SK-N-SH treated with all-trans-retinoic acid at 6 μM for 48 hours (cell line): ENCODE data around the gene STX18.

Experiments used
- ATAC-seq: fragments of 200-7000 bp; cut with Tn5 transposase; 3 replicates; pipeline ENCODE4 v1.9.1; 2020; ENCODE audit warnings: mild to moderate bottlenecking, moderate library complexity
- CSDC2 ChIP-seq: fragments of 250-450 bp; sonication (Bioruptor Pico); IDR thresholded peaks from 2 replicates; pipeline ENCODE4 v1.5.0; 2020; ENCODE audit warnings: mild to moderate bottlenecking, moderate library complexity
- ESRRG ChIP-seq: fragments of 250-450 bp; sonication (Bioruptor Pico); IDR thresholded peaks from 2 replicates; pipeline ENCODE4 v1.6.1; 2021; ENCODE audit warnings: mild to moderate bottlenecking
- GLIS3 ChIP-seq: fragments of 250-450 bp; sonication (Bioruptor Pico); IDR thresholded peaks from 2 replicates; pipeline ENCODE4 v1.5.0; 2020; ENCODE audit warnings: mild to moderate bottlenecking, moderate library complexity
- ISL1 ChIP-seq: fragments of 250-450 bp; sonication (Bioruptor Pico); IDR thresholded peaks from 2 replicates; pipeline ENCODE4 v2.1.2; 2022; ENCODE audit warnings: mild to moderate bottlenecking, moderate library complexity
- OSR1 ChIP-seq: fragments of 250-450 bp; sonication (Bioruptor Pico); IDR thresholded peaks from 2 replicates; pipeline ENCODE4 v1.8.0; 2022; ENCODE audit warnings: moderate library complexity, mild to moderate bottlenecking, inconsistent platforms
- PPARA ChIP-seq: fragments of 250-450 bp; sonication (Bioruptor Pico); IDR thresholded peaks from 2 replicates; pipeline ENCODE4 v1.5.0; 2020; ENCODE audit warnings: mild to moderate bottlenecking, borderline replicate concordance
- RARB ChIP-seq: fragments of 250-450 bp; sonication (Bioruptor Pico); IDR thresholded peaks from 2 replicates; pipeline ENCODE4 v1.8.0; 2021; ENCODE audit warnings: mild to moderate bottlenecking, moderate library complexity
- SNAI2 ChIP-seq: fragments of 250-450 bp; sonication (Bioruptor Pico); IDR thresholded peaks from 2 replicates; pipeline ENCODE4 v1.5.0; 2020; ENCODE audit warnings: mild to moderate bottlenecking, moderate library complexity
- TCF4 ChIP-seq: fragments of 250-450 bp; sonication (Bioruptor Pico); IDR thresholded peaks from 2 replicates; pipeline ENCODE4 v1.8.0; 2021; ENCODE audit warnings: mild to moderate bottlenecking, moderate library complexity, borderline replicate concordance
- TOX ChIP-seq: fragments of 250-450 bp; sonication (Bioruptor Pico); IDR thresholded peaks from 2 replicates; pipeline ENCODE4 v1.8.0; 2021; ENCODE audit warnings: mild to moderate bottlenecking, moderate library complexity, borderline replicate concordance
- ZC3H10 ChIP-seq: fragments of 250-450 bp; sonication (Bioruptor Pico); IDR thresholded peaks from 2 replicates; pipeline ENCODE4 v1.5.1; 2021; ENCODE audit warnings: mild to moderate bottlenecking, moderate library complexity
- ZFP3 ChIP-seq: fragments of 250-450 bp; sonication (Bioruptor Pico); IDR thresholded peaks from 2 replicates; pipeline ENCODE4 v1.5.0; 2020; ENCODE audit warnings: mild to moderate bottlenecking, moderate library complexity
- ZFP30 ChIP-seq: fragments of 450-650 bp; formaldehyde crosslinking; IDR thresholded peaks from 2 replicates; pipeline ENCODE4 v1.5.0; 2022; ENCODE audit warnings: mild to moderate bottlenecking, moderate library complexity
- ZNF565 ChIP-seq: fragments of 450-650 bp; formaldehyde crosslinking; conservative IDR thresholded peaks from 2 replicates; pipeline ENCODE4 v1.5.0; 2020; ENCODE audit warnings: low read depth, mild to moderate bottlenecking, moderate library complexity
- ZNF70 ChIP-seq: fragments of 450-650 bp; formaldehyde crosslinking; IDR thresholded peaks from 2 replicates; pipeline ENCODE4 v1.5.0; 2020; ENCODE audit warnings: mild to moderate bottlenecking, moderate library complexity
- ZNF8 ChIP-seq: fragments of 450-650 bp; formaldehyde crosslinking; IDR thresholded peaks from 2 replicates; pipeline ENCODE4 v1.5.0; 2020; ENCODE audit warnings: mild to moderate bottlenecking, moderate library complexity
- TF ChIP-seq, protein P1 (sequence below): fragments of 250-450 bp; sonication (Bioruptor Pico); IDR thresholded peaks from 2 replicates; pipeline ENCODE4 v1.5.1; 2021; ENCODE audit warnings: mild to moderate bottlenecking, moderate library complexity
- TF ChIP-seq, protein P2 (sequence below): fragments of 250-450 bp; sonication (Bioruptor Pico); IDR thresholded peaks from 2 replicates; pipeline ENCODE4 v1.8.0; 2020; ENCODE audit warnings: mild to moderate bottlenecking, moderate library complexity, borderline replicate concordance
- TF ChIP-seq, protein P3 (sequence below): fragments of 250-450 bp; sonication (Bioruptor Pico); IDR thresholded peaks from 2 replicates; pipeline ENCODE4 v1.5.1; 2020; ENCODE audit warnings: low read depth, mild to moderate bottlenecking, moderate library complexity
- TF ChIP-seq, protein P4 (sequence below): fragments of 250-450 bp; sonication (Bioruptor Pico); IDR thresholded peaks from 2 replicates; pipeline ENCODE4 v1.5.0; 2020; ENCODE audit warnings: mild to moderate bottlenecking, moderate library complexity
- TF ChIP-seq, protein P5 (sequence below): fragments of 250-450 bp; sonication (Bioruptor Pico); IDR thresholded peaks from 2 replicates; pipeline ENCODE4 v1.8.0; 2021; ENCODE audit warnings: low read depth, mild to moderate bottlenecking, moderate library complexity, borderline replicate concordance

Gene STX18

DNA sequence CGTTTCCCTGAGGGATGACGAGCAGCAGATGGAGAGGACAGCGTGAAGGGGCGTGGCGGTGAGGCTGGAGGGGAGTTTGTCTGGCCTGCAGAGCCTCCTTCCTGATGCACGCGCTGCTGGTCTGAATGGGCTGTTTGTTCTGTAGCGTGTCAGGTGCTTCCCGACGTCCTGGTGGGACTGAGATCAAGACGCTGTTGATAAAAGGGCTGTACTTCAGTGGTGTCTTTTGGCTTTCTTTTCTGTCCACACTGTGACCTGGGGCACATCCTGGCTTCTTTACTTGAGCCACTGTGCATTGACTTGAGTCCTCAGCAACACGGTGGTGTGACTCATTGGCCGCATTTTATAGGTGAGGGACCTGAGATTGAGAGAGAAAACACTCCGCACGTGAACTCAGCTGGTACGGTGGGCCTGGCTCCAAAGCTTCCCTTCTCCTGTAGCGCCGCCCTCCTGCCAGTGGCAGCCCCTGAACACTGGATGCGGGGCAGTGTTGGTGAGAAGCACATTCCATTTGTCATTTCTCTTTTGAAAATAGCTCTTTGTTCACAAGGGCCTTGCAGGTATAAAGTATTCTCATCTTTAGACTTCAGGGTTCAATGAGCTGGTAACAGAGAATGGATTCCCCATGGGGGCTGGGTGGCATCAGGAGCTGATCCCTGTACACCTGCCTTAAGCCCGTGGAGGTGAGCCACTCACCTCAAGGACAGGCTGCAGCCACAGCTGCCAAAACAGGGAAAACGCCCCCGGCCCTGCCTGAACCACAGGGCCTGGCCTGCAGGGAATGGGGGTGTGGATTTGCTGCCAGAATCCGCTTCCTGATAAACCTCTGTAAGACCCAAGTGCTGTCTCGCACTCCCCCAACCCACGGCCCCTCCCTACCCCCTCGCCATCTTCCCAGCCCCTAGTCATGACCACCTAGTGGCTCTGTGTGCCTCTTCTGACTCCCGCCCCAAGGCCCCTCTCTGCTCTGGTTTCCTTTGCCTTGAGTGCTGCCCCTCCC is 125.7 kb downstream of the STX18 start (continued):
- TF ChIP-seq, protein P1, sequence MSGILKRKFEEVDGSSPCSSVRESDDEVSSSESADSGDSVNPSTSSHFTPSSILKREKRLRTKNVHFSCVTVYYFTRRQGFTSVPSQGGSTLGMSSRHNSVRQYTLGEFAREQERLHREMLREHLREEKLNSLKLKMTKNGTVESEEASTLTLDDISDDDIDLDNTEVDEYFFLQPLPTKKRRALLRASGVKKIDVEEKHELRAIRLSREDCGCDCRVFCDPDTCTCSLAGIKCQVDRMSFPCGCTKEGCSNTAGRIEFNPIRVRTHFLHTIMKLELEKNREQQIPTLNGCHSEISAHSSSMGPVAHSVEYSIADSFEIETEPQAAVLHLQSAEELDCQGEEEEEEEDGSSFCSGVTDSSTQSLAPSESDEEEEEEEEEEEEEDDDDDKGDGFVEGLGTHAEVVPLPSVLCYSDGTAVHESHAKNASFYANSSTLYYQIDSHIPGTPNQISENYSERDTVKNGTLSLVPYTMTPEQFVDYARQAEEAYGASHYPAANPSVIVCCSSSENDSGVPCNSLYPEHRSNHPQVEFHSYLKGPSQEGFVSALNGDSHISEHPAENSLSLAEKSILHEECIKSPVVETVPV (CRISPR knock-in tag): no peak
- TF ChIP-seq PPARA (CRISPR knock-in tag): no peak
- TF ChIP-seq ESRRG (CRISPR knock-in tag): no peak
- TF ChIP-seq ZFP30 (CRISPR knock-in tag): no peak
- TF ChIP-seq, all 23 proteins: peak for 0

DNA sequence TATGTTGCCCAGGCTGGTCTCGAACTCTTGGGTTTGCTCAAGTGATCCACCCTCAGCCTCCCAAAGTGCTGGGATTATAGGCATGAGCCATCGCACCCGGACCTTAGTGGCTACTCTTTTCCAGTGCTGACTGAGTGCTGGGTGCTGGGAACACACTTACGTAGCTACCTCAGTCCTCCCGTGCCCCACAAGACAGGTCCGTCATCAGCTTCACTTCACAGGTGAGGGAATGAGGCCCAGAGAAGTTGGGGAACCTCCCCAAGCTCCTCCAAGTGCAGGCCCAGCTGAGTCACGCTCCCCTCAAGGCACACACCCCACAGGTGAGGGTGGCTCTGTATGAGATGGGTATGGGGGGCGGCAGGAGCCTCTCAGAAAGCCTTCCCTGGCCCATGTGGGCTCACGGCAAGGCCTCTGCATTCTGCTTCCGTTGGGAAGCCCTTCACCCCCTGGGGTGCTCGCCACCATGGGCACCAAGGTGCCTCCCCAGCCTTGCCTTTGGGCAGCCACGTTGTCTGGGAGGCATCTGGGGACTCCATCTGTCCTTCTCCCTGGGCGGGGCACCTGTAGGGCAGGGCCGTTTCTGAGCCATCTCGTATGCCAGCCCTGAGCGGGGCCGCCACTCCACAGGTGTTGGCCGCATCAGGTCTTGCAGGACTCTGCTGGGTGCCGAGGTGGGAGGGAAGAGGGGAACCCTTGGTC is 126.6 kb downstream of the STX18 start:
- TF ChIP-seq, protein P2, sequence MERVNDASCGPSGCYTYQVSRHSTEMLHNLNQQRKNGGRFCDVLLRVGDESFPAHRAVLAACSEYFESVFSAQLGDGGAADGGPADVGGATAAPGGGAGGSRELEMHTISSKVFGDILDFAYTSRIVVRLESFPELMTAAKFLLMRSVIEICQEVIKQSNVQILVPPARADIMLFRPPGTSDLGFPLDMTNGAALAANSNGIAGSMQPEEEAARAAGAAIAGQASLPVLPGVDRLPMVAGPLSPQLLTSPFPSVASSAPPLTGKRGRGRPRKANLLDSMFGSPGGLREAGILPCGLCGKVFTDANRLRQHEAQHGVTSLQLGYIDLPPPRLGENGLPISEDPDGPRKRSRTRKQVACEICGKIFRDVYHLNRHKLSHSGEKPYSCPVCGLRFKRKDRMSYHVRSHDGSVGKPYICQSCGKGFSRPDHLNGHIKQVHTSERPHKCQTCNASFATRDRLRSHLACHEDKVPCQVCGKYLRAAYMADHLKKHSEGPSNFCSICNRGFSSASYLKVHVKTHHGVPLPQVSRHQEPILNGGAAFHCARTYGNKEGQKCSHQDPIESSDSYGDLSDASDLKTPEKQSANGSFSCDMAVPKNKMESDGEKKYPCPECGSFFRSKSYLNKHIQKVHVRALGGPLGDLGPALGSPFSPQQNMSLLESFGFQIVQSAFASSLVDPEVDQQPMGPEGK (CRISPR knock-in tag): no peak
- TF ChIP-seq TCF4 (CRISPR knock-in tag) (no peak), OSR1 (no peak), CSDC2 (CRISPR knock-in tag) (no peak), ZNF8 (CRISPR knock-in tag) (no peak), ZC3H10 (CRISPR knock-in tag) (no peak), ZFP30 (CRISPR knock-in tag) (no peak), TOX (no peak), GLIS3 (no peak)
- TF ChIP-seq, protein P3, sequence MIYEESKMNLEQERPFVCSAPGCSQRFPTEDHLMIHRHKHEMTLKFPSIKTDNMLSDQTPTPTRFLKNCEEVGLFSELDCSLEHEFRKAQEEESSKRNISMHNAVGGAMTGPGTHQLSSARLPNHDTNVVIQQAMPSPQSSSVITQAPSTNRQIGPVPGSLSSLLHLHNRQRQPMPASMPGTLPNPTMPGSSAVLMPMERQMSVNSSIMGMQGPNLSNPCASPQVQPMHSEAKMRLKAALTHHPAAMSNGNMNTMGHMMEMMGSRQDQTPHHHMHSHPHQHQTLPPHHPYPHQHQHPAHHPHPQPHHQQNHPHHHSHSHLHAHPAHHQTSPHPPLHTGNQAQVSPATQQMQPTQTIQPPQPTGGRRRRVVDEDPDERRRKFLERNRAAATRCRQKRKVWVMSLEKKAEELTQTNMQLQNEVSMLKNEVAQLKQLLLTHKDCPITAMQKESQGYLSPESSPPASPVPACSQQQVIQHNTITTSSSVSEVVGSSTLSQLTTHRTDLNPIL (CRISPR knock-in tag): no peak
- TF ChIP-seq, all 23 proteins: peak for 0
- ATAC-seq: no peak

DNA sequence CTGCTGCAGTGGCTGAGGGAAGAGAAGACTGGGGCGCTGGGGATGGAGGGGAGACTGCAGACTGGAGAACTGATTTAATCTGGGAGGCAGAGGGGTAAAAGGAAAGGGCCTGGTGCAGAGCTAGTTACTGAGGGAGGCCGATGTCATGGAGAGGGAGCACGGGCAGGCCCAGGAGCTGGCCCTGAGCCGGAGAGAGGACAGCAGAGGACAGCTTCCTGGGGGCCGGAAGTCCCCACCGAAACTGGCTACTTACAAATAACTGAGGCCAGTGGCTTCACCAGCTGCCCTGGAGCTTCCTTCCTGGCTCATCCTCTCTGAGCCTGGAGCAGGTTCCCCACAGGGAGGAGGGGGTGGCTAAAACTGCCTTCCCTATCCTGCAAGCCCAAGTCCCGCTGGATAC is 128.0 kb downstream of the STX18 start:
- no peak for ATAC-seq

More for the DNA sequence above, 128.0 kb downstream of the STX18 start:
- TF ChIP-seq ZFP30 (CRISPR knock-in tag) (no peak), GLIS3 (no peak), ZFP3 (no peak), TCF4 (CRISPR knock-in tag) (no peak), ESRRG (CRISPR knock-in tag) (no peak), ZC3H10 (CRISPR knock-in tag) (no peak), ZNF565 (CRISPR knock-in tag) (no peak), ZNF8 (CRISPR knock-in tag) (no peak), CSDC2 (CRISPR knock-in tag) (no peak), ISL1 (no peak), RARB (CRISPR knock-in tag) (no peak), SNAI2 (CRISPR knock-in tag) (no peak), ZNF70 (no peak)
- TF ChIP-seq, protein P4, sequence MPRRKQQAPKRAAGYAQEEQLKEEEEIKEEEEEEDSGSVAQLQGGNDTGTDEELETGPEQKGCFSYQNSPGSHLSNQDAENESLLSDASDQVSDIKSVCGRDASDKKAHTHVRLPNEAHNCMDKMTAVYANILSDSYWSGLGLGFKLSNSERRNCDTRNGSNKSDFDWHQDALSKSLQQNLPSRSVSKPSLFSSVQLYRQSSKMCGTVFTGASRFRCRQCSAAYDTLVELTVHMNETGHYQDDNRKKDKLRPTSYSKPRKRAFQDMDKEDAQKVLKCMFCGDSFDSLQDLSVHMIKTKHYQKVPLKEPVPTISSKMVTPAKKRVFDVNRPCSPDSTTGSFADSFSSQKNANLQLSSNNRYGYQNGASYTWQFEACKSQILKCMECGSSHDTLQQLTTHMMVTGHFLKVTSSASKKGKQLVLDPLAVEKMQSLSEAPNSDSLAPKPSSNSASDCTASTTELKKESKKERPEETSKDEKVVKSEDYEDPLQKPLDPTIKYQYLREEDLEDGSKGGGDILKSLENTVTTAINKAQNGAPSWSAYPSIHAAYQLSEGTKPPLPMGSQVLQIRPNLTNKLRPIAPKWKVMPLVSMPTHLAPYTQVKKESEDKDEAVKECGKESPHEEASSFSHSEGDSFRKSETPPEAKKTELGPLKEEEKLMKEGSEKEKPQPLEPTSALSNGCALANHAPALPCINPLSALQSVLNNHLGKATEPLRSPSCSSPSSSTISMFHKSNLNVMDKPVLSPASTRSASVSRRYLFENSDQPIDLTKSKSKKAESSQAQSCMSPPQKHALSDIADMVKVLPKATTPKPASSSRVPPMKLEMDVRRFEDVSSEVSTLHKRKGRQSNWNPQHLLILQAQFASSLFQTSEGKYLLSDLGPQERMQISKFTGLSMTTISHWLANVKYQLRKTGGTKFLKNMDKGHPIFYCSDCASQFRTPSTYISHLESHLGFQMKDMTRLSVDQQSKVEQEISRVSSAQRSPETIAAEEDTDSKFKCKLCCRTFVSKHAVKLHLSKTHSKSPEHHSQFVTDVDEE (CRISPR knock-in tag): no peak
- TF ChIP-seq, protein P5, sequence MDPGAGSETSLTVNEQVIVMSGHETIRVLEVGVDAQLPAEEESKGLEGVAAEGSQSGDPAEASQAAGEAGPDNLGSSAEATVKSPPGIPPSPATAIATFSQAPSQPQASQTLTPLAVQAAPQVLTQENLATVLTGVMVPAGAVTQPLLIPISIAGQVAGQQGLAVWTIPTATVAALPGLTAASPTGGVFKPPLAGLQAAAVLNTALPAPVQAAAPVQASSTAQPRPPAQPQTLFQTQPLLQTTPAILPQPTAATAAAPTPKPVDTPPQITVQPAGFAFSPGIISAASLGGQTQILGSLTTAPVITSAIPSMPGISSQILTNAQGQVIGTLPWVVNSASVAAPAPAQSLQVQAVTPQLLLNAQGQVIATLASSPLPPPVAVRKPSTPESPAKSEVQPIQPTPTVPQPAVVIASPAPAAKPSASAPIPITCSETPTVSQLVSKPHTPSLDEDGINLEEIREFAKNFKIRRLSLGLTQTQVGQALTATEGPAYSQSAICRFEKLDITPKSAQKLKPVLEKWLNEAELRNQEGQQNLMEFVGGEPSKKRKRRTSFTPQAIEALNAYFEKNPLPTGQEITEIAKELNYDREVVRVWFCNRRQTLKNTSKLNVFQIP (CRISPR knock-in tag): no peak
